Activated CD4-positive, alpha-beta T cell treated with anti-CD3 and anti-CD28 coated beads, Interleukin-2, amount 50 U/mL, for 48 hours (primary cell): ENCODE measurements around the gene POPDC3.

Source experiments
- DNase-seq, 2 experiments: peaks; one replicate each; pipeline ENCODE4 v3.0.0-alpha.2; 2020

The POPDC3 gene

GRCh38 chr6:105137388-105137787, 42.4 kb downstream of the POPDC3 start:
- no peak for DNase-seq

DNA sequence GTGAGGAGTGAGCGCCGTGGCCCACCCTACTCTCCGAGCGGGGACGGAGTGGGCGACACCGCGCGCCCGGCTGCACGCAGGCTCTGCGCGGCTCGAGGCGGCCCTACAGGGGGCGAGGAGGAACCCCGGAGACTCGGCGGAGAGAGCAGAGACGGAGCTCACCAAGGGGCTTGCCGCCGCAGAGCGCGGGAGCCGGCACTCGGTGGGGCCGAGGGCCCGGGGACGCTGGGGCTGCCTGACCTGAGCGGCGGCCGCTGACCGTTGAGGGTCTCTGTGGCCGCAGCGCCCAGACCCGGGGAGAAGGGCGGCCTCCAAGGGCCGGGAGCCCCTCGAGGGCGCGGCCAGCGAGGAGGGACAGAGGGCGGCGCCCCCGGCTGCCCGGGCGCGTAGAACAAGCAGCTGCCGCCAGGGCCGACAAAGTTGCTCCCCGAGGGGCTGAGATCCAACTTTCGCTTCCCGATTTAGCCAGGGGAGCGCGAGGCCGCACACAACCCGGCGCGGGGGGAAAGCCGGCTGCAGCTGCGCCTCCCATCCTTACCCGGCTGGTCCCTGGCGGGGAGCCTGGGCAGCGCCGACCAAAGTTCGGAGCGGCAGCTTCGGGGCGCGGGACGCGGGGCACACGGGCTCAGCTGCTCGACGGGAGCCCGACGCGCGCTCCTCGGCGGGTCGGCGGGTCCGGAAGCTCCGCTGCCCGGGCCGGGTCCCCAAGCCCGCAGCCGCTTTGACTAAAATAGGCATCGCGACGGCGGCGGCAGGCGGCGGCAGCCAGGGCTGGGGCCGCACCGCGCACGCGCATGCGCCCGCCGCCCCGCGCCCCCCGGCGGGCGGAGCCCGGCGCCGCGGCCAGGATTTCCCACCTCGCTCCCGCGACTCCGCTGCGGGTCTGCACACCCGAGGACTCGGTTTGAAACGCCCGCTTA, 43.1 kb downstream of the POPDC3 start:
- peak; percentile 16 to 17 for DNase-seq

- DNase-seq = no peak
Measured at GRCh38 chr6:105135907-105136430, 43.8 kb downstream of the POPDC3 start.

GRCh38 chr6:105135056-105135455, 44.8 kb downstream of the POPDC3 start:
- DNase-seq = no peak

- DNase-seq = no peak
Measured at GRCh38 chr6:105122717-105123116, 57.1 kb downstream of the POPDC3 start.

DNA sequence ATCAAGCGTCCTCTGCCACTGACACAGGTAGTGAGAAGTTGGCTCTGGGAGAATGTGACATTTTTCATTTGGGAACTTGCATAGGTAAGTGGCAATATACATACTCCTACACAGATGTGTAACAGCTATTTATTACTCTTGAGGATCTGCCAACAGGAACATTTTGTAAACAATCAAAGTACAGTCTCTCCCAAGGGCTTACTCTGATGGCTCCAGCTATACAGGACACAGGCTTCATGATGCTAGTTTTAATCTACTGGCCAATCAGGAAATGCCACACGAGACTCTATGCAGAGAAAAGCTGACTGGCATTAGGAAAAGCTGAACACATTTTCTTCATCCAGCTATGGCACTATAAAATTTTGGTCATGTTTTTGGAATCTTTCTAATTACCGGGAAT, 57.8 kb downstream of the POPDC3 start:
- DNase-seq = no peak

DNA sequence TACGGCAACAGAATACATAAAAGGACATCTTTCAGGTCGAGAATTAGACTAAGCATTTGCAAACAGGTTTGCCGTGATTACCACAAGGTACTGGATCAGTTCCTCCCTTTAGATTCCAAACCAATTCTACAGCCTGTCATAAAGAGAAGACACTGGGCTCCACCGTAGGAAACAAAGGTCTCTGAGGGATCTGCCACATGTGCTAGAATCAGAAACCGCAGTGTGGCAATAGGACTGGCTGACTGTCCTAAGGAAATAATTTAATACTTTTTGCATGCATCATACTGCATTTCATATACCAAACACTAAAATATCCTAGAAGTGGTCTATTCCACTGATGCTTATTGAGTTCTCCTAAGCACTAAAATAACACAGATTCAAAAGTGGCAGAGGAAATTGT, 59.2 kb downstream of the POPDC3 start:
- DNase-seq = no peak

GRCh38 chr6:105116150-105116549, 63.7 kb downstream of the POPDC3 start:
- DNase-seq = no peak

- DNase-seq = no peak
Measured at GRCh38 chr6:105113422-105113821, 66.4 kb downstream of the POPDC3 start.

GRCh38 chr6:105112577-105112976, 67.2 kb downstream of the POPDC3 start:
- DNase-seq = no peak

DNA sequence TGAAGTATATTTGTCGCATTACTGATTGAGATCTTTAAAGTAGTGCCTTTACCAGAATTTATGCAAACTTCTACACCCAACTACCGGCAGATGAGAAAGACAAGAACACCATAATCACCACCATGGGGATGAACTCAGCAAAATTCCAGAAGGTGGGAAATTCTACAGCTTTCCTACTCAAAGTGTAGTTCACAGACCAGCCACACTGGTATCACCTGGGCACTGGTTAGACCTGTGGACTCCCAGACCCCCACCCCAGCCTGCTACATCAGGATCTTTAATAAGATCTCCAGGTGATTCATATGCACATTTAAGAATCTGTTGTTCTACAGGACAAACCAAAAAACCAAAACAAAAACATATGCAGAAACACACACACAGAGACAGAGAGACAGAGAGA, 67.9 kb downstream of the POPDC3 start:
- DNase-seq = no peak

DNA sequence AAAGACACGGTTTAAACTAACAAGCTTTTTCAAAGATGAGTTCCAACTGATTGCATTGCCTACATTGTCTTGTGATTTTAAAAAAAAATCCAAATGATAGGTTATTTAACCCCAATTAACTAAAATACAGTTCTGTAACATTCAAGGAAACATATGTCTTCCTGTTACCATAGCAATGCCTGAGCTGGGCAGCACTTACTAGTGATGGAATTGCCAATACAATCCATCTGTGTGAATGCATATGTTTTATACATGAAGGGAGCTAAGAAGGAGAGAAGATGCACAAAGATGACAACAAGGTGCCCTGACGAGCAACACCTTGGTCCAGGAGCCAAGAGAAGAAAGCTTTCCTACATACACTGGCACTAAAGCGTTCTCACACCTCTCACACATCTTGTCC, 68.7 kb downstream of the POPDC3 start:
- no peak for DNase-seq

DNA sequence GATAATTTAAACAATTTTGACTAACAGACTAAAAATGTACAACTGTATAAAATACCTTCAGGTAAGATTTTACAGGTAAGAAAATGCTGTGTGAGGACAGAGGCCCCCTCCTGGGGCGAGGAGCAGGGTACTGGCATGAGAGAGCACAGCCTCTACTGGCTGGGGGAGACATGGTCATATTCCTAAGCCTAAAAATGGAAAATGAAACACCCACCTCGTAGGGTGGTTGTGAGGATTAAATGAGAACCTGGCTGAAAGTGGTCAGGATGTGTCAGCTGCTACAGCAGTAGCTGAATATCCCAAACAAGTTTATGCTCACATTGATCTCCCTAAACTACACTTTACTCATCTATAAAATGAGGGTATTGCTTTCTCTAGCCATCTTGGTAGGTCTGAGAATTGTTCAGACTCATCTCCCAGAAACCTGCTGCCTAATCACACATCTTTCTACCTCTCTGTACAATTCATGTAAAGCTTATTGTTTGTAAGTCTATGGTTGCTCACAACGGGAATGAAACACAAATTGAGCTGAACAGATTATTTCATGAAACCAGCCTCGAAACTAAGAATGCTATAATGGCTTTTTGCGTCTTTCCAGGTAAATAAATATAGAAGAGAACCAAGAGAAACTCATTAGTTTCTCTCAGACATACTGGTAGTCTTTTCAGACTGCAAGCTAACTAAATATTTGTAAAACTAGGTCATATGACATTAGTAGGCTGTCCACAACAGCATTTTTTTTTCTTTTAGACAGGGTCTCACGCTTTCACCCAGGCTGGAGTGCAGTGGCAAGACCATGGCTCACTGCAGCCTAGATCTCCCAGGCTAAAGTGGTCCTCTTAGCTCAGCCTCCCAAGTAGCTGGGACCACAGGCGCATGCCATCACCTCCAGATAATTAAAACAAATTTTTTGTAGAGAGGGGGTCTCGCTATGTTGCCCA, 69.6 kb downstream of the POPDC3 start:
- no peak for DNase-seq

GRCh38 chr6:105108631-105109262, 71.1 kb downstream of the POPDC3 start:
- no peak for DNase-seq
